Stimulated activated CD4-positive, alpha-beta T cell treated with anti-CD3 and anti-CD28 coated beads, Interleukin-15, amount 100 ng/mL, for 1 hour (primary cell): ENCODE measurements around the gene AMDHD2.

Experiments
- DNase-seq, 2 donors: peaks; one replicate each; pipeline ENCODE4 v3.0.0-alpha.2; 2020; ENCODE audit warnings: low read depth in 1 of 2, low spot score in 1 of 2

The AMDHD2 gene

DNA sequence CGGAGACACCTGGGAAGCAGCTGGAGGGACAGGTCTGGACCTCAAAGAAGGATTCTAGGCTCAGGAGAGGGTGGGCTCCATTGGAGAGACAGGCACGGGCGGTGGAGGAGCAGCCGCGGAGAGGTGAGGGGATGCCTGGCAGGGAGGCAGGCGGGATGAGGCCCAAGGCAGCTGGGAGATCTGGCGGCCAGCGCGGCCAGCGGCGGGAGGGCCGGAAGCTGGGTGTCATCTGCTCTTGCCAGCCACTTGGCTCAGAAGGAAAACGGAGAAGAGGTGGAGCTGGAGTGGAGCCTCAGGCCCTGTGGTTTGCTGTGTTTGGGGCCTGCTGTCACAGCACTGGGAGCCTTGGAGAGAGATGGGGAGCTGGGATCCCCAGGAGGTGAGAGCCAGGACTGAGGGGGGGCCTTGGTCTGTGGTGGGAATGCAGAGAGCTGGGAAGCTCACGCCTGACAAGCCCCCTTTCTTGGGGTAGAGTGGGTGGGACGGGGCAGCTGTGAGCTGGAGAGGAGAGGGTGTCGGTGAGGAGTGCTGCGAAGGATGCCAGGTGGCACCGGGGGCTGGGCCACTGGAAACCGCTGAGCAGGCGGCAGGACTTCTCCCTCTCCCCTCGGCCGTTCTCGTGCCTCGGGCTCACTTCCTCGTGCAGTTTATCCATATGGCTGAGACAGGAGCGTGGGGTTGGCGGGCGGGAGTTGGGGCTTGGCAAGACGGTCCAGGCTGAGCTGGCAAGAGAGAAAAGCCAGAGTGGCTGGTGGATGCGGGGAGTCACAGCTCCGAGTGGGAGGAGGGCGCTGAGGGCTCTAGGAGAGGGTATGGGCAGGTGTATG, 37.2 kb upstream of the AMDHD2 start:
- DNase-seq, result no peak

- no peak for DNase-seq
These were observed 36.0 kb upstream of the AMDHD2 start for GRCh38 chr16:2483939-2484897.

- no peak for DNase-seq
These were observed 35.2 kb upstream of the AMDHD2 start for GRCh38 chr16:2484898-2485508.

- DNase-seq, result no peak
These were observed 34.2 kb upstream of the AMDHD2 start for GRCh38 chr16:2485811-2486507.

- DNase-seq, result peak; percentile 61 to 63
These were observed 33.3 kb upstream of the AMDHD2 start for GRCh38 chr16:2486645-2487516.

DNA sequence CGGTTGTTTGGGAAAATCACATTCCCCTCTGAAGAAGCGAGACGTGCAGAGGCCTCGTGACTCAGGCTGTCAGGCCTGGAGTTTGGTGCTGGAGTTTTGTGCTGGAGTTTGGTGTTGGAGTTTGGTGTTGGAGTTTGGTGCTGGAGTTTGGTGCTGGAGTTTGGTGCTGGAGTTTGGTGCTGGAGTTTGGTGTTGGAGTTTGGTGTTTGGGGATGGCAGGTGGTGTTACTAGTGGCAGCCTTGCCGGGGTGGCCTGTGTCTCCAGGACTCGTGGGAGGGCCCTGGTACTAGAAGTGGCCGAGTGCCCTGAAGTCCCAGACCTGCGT, 32.7 kb upstream of the AMDHD2 start:
- DNase-seq, result no peak

GRCh38 chr16:2487903-2488531, 32.2 kb upstream of the AMDHD2 start:
- no peak for DNase-seq

DNA sequence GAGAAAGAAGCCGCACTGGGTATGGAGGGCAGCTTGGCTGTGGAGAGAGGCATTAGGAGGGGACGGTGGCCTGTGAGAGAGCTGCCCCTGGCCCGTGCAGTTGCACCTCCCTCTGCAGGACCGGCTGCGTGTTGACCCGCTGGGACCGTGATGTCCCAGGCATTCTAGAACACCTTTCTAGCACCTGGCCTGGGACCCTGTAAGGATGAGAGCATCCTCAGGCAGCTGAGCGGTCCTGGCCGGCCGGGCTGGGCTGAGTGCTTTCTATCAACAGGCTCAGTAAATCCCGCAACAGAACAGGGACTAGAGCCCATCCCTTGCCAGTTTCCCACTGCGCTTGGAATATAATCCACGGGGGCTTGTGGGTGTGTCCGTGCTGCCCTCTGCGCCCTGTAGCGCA, 30.6 kb upstream of the AMDHD2 start:
- no peak for DNase-seq

DNA sequence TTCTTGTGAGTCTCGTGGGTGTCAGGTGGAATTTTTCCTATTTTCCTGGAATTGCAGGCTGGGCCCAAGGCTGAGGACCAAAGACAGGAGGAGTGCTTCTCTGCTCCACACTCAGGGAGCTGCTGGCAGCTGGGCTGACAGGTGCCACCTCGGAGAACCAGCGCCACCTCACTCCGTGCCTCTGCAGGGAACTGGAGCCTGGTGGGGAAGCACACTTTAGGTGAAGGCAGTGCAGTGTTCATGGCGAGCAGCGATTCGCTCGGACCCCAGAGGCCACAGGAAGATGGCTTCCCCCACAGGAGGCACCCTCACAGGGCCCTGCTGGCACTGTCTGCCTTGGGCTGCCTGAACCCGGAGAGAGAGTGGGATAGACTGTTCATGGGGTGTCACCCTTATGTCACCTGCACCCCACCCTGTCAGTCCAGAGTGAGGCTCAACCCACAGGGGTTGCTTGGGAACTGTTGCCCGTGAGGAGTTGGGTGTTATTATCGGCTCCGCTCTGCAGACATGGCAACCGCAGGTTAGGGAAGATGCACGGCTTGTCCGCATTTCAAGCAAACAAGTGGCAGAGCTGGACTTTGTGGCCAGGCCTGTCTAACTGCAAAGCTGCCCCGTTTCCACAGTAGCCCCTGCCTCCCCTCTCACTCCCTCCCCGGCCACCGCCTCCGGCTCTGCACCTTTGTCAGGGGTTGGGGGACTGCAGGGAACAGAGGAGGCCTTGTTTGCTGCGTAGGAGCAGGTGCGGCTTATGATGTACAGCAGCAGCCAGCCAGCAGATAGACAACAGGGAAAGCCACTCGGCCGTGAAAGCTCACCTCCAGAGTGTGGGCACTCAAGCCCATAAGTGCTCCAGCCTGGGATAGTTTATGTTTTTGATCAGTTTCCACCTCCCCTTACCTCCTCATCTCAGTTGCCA, 29.7 kb upstream of the AMDHD2 start:
- DNase-seq, result no peak

GRCh38 chr16:2492292-2492691, 27.9 kb upstream of the AMDHD2 start:
- no peak for DNase-seq

- no peak for DNase-seq
These were observed 26.6 kb upstream of the AMDHD2 start for GRCh38 chr16:2493605-2494004.

DNA sequence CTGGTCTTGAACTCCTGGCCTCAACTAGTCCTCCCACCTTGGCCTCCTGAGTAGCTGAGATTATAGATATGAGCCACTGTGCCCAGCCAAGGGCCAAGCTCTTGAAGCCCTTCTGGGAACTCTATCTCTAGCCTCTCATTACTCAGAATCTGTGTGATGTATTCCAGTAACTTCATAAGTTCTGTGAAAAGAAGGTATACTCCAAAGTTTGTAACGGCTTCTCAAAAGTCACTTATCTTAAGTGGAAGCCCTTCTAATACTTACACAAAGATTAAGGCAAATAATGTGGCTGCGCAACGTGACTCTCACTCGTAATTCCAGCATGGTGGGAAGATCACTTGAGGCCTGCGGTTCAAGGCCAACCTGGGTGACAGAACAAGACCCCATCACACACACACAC, 25.6 kb upstream of the AMDHD2 start:
- DNase-seq, result no peak

- no peak for DNase-seq
These were observed 25.1 kb upstream of the AMDHD2 start for GRCh38 chr16:2495041-2495440.

DNA sequence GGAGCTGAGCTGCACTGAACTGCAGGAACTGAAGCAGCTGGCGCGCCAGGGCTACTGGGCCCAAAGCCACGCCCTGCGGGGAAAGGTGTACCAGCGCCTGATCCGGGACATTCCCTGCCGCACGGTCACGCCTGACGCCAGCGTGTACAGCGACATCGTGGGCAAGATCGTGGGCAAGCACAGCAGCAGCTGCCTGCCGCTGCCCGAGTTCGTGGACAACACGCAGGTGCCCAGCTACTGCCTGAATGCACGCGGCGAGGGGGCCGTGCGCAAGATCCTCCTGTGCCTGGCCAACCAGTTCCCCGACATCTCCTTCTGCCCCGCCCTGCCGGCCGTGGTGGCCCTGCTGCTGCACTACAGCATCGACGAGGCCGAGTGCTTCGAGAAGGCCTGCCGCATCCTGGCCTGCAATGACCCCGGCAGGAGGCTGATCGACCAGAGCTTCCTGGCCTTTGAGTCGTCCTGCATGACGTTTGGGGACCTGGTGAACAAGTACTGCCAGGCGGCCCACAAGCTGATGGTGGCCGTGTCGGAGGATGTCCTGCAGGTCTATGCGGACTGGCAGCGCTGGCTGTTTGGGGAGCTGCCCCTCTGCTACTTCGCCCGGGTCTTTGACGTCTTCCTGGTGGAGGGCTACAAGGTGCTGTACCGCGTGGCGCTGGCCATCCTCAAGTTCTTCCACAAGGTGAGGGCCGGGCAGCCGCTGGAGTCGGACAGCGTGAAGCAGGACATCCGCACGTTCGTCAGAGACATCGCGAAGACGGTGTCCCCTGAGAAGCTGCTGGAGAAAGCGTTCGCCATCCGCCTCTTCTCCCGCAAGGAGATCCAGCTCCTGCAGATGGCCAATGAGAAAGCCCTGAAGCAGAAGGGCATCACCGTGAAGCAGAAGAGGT, 23.7 kb upstream of the AMDHD2 start:
- DNase-seq, result no peak

DNA sequence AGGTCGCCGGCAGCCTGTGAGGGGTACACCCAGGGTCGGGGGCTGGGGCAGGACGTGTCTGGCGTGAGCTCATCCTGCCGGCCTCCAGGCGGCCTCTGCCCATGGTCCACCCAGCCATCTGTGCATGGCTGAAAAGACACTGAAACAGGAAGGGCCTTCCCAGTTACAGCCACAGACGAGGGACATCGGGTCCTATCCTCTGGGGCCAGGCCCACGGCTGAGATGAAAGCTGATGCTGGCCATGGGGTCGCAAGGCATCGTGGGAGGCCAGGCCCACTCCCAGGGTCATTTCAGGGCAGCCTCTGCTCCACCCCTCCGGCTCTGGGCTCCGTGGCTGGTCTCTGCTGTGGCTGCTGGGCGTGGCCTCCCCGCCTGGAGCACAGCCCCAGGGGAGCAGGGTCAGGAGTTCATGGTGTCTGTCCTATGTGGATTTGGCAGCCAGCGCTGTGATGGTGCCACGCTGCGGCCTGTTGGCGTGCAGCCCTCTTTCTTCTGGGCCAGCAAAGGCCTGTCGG, 23.0 kb upstream of the AMDHD2 start:
- no peak for DNase-seq

GRCh38 chr16:2497695-2498484, 22.3 kb upstream of the AMDHD2 start:
- DNase-seq, result no peak
